ENCODE measurements around the gene ISG15.
"Not testable (repeated sequence)": the region's sequence is repeated elsewhere in the genome, so short reads cannot be mapped to it uniquely, and the experiment has no call there.

Gene ISG15

DNA sequence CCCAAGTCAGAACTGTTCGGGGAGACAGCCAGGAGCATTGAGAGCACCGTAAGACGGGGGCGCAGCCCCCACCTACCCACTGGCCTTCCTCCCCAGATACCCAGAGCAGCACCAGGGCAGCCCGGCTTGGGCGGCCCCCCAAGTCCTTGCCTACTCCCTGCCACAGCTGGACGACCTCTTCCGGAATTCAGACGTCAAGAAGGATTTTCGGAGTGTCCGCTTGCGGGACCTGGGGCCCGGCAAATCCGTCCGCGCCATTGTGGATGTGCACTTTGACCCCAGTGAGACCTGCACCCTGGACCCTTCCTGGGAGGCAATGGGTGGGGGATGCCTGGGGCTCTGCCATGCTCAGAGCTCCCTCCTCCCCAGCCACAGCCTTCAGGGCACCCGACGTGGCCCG lies 34.1 kb downstream of the ISG15 start:
- DNase-seq: no peak

DNA sequence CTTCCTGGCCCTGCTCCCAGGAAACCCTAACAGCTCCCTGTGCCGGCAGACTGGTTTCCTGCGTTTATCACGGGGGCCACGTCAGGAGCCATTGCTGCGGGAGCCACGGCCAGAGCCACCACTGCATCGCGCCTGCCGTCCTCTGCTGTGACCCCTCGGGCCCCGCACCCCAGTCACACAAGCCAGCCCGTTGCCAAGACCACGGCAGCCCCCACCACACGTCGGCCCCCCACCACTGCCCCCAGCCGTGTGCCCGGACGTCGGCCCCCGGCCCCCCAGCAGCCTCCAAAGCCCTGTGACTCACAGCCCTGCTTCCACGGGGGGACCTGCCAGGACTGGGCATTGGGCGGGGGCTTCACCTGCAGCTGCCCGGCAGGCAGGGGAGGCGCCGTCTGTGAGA lies 34.7 kb downstream of the ISG15 start:
- DNase-seq: no peak

DNA sequence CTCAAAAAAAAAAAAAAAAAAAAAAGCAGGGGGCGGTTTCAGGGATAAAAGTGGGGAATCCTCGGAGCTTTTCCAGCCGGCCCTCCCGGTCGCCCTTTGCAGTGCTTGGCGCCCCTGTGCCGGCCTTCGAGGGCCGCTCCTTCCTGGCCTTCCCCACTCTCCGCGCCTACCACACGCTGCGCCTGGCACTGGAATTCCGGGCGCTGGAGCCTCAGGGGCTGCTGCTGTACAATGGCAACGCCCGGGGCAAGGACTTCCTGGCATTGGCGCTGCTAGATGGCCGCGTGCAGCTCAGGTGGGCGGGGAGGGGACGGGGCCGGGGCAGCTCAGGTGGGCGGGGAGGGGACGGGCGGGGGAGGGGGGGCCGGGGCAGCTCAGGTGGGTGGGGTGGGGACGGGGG lies 35.5 kb downstream of the ISG15 start:
- no peak for DNase-seq

DNA sequence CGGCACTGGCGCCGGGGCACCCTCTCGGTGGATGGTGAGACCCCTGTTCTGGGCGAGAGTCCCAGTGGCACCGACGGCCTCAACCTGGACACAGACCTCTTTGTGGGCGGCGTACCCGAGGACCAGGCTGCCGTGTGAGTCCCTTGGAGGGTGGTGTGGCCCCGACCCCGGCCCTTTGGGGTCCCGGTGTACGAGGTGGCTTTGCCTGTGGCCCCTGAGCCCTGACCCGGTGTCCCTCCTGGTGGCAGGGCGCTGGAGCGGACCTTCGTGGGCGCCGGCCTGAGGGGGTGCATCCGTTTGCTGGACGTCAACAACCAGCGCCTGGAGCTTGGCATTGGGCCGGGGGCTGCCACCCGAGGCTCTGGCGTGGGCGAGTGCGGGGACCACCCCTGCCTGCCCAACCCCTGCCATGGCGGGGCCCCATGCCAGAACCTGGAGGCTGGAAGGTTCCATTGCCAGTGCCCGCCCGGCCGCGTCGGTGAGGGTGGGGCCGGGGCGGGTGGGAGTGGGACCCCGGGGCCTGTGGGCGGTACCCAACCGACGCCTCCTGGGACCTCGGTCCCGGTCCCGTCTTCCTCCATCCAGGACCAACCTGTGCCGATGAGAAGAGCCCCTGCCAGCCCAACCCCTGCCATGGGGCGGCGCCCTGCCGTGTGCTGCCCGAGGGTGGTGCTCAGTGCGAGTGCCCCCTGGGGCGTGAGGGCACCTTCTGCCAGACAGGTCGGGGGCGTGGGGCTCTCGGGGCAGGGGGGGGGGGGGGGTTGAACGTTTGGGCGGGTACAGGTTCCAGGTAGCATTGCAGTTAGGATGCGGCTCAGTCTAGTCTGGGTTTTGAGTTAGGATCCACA lies 36.2 kb downstream of the ISG15 start:
- no peak for DNase-seq

DNA sequence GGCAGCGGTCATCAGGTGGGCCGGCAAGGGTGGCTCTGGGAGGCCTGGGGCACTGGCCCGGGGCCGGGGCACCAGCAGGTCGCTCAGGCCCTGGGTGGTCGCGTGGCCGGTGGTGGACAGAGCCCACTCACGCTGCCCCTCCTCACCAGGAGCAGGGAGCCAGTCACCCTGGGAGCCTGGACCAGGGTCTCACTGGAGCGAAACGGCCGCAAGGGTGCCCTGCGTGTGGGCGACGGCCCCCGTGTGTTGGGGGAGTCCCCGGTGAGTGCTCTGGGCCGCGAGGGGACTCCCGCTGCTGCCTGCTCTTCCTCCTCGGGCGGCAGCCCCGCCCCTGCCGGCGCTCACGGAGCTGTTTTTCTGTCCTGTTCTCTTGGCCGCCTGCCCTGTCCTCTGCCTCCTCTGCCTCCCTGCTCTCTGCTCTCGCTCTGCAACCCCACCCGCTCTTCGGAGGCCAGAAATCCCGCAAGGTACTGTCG lies 37.3 kb downstream of the ISG15 start:
- no peak for DNase-seq

DNA sequence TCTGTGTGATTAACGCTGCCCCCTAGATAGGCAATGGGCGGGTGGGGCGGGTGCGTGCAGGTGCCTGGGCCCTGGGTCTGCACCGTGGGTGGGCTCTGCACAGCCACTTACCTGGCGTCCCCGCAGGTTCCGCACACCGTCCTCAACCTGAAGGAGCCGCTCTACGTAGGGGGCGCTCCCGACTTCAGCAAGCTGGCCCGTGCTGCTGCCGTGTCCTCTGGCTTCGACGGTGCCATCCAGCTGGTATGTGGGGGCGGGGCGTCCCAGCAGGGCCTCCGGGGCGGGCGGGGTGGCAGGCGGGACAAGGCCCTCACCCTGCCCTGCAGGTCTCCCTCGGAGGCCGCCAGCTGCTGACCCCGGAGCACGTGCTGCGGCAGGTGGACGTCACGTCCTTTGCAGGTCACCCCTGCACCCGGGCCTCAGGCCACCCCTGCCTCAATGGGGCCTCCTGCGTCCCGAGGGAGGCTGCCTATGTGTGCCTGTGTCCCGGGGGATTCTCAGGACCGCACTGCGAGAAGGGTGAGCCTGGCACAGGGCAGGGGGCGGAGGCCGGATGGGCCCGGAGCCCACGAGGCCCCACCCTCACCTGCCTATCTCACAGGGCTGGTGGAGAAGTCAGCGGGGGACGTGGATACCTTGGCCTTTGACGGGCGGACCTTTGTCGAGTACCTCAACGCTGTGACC lies 38.0 kb downstream of the ISG15 start:
- DNase-seq: no peak

DNA sequence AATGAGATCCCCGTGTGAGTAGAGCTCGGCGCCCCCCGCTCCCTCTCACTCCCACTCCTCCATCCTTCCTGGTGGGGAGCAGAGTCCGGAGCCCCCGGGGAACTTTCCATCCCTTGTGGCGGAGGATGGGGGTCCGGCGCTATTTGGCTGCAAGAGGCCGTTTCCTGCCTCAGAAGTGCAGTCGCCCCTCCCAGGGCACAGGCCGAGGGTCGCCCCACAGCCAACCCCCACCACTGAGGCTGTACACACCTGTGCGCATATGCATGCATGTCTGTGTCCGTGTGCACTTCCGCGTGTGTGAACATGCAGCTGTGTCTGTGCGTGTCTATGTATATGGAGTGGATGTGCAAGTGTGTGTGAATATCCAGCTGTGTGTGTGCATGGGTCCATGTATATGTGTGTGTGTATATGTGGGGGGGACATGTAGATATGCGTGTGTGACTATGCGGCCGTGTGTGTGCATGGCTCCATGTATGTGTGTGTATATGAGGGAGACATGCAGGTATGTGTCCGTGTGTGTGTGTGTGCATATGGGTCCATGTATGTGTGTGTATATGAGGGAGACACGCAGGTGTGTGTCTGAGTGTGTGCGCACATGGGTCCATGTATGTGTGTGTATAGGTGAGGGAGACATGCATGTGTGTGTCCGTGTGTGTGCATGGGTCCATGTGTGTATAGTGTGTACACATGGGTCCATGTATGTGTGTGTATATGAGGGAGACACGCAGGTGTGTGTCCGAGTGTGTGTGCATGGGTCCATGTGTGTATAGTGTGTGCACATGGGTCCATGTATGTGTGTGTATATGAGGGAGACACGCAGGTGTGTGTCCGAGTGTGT lies 38.9 kb downstream of the ISG15 start:
- DNase-seq: no peak

DNA sequence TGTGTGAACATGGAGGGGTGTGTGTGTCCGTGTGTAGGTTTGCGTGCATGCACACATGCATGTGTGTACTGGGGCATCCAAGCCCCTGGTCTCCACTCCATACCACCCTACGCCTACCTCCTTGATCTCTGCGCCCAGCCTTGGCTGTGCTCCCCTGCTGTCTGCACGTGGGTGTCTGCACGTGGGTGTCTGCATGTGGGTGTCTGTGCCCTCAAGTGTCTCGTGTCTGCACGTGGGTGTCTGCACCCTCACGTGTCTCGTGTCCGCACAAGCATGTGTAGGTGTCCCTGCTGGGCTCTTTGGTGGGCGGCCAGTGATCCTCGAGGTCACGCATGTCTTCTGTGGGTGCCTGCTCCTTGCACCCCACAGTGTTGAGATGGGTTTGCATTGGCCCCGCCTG lies 39.7 kb downstream of the ISG15 start:
- no peak for DNase-seq

DNA sequence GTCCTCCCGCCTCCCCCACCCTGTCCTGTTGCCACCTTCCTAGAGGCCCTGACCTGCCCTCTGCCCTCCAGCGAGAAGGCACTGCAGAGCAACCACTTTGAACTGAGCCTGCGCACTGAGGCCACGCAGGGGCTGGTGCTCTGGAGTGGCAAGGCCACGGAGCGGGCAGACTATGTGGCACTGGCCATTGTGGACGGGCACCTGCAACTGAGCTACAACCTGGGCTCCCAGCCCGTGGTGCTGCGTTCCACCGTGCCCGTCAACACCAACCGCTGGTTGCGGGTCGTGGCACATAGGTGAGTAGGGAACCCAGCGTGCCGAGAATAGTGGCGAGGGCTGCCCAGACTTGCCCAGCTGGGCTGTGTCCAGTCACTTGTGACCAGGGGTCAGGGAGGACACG lies 40.4 kb downstream of the ISG15 start:
- no peak for DNase-seq

DNA sequence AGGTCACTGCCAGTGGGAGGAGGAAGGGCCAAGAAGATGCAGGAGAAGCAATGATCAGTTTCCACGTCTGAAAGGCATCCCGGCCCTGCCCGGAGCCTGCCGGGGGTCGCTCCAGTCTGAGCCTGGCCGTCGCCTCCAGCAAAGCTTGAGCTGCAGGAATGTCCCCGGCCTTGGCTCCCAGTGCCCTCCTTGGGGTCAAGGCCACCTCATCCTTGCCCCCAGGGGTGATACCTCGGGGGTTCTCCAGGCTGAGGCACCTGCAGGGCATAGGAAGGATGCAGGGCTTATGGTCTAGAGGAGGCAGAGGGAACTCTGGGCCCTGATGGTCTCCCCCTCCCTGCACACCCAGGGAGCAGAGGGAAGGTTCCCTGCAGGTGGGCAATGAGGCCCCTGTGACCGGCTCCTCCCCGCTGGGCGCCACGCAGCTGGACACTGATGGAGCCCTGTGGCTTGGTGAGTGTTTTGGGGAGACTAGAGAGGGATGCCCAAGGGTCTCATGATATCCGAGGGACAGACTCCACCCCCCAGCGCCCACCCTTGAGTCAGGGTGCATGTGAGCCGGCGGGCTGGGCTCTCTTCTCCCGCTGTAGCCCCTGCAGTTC lies 40.9 kb downstream of the ISG15 start:
- no peak for DNase-seq

DNA sequence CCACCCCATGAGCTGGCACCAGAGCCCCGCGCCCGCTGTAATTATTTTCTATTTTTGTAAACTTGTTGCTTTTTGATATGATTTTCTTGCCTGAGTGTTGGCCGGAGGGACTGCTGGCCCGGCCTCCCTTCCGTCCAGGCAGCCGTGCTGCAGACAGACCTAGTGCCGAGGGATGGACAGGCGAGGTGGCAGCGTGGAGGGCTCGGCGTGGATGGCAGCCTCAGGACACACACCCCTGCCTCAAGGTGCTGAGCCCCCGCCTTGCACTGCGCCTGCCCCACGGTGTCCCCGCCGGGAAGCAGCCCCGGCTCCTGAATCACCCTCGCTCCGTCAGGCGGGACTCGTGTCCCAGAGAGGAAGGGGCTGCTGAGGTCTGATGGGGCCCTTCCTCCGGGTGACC lies 41.7 kb downstream of the ISG15 start:
- no peak for DNase-seq

DNA sequence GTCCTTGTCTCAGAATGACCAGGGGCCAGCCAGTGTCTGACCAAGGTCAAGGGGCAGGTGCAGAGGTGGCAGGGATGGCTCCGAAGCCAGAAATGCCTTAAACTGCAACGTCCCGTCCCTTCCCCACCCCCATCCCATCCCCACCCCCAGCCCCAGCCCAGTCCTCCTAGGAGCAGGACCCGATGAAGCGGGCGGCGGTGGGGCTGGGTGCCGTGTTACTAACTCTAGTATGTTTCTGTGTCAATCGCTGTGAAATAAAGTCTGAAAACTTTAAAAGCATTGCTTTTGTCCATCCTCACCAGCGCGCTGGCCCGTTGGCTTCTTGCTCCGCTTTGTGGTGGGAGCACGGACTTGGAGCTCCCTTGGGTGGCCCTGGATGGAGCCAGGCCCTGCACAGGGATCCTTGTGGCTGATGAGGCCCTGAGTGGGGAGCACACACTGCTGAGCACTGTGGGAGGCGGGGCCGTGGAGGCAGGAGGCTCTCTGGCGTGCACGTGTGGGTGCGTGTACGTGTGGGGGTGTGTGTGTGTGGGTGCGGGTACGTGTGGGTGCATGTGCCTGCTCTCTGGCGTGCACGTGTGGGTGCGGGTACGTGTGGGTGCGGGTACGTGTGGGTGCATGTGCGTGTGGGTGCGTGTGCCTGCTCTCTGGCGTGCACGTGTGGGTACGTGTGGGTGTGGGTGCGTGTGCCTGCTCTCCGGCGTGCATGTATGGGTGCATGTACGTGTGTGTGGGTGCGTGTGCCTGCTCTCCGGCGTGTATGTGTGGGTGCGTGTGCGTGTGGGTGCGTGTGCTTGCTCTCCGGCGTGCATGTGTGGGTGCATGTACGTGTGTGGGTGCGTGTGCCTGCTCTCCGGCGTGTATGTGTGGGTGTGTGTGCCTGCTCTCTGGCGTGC lies 42.8 kb downstream of the ISG15 start:
- DNase-seq: no peak

DNA sequence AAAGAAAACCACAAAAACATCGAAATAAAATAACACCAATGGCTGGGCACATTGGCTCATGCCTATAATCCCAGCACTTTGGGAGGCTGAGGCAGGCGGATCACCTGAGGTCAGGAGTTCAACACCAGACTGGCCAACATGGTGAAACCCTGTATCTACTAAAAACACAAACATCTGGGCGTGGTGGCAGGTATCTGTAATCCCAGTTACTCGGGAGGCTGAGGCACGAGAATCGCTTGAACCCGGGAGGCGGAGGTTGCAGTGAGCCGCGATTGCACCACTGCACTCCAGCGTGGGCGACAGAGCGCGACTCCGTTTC lies 44.4 kb downstream of the ISG15 start:
- not testable (repeated sequence) for DNase-seq

DNA sequence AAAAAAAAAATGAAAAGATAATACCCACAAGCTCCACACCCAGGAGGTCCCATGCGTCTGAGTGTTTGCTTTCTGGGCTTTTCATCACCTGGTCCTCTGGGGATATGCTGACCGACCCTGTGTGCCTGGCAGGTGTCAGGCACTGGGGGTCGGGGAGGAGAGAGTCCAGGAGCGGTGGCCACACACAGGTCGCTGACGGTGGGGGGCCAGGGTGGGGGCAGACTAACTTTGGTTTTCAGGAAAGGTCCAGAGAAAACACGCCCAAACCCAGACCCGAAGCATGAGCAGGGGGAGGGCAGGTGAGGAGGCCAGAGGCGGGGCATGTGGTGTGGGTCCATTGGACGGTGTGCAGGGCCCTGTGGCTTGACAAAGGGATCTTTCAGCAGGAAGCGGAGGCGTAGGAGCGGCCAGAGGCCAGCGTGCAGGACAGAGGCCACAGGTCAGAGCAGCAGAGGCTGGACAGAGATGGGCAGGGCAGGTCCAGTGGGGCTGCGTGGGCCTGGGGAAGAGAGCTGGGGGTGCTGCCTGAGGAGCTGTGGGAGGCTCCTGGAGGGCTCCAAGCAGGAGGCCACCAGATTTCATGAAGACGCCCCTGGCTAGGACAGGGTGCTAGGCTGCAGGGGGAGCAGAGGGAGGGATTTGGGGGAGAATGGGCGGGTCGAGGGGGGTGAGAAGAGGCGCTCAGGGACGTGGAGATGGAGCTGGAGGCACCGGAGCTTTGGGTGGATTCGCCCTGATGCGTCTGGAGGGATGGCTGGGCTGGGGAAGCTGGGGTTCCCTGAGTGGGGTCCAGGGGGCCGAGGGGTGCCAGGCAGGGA lies 45.0 kb downstream of the ISG15 start:
- DNase-seq: no peak

DNA sequence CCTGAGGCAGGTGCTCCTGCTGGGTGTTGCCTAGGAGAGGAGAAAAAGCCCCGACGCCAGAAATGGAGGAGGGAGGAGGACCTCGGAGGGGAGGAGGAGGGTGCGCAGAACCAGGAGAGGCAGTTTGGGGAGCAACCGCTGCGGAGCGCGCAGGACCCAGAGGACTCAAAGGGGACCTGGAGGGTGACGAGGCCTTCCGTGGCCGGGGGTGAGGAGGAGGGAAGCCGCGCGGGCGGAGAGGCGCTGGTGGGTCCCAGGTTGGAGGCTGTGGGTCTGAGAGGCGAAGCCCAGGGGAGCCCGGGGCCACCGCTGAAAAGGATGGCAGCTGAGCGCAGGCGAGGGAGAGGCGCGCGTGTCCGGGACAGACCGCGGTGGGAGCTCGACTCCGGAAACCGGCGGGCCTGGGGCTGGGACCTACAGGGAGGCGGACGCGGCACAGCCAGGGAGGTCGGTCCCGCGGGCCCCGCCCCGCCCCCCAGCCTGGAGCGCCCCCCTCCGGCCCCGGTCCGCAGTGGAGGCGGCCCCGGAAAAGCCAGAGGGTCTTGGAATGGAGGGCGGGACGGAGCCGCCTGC lies 45.7 kb downstream of the ISG15 start:
- peak; percentile 48 for DNase-seq

DNA sequence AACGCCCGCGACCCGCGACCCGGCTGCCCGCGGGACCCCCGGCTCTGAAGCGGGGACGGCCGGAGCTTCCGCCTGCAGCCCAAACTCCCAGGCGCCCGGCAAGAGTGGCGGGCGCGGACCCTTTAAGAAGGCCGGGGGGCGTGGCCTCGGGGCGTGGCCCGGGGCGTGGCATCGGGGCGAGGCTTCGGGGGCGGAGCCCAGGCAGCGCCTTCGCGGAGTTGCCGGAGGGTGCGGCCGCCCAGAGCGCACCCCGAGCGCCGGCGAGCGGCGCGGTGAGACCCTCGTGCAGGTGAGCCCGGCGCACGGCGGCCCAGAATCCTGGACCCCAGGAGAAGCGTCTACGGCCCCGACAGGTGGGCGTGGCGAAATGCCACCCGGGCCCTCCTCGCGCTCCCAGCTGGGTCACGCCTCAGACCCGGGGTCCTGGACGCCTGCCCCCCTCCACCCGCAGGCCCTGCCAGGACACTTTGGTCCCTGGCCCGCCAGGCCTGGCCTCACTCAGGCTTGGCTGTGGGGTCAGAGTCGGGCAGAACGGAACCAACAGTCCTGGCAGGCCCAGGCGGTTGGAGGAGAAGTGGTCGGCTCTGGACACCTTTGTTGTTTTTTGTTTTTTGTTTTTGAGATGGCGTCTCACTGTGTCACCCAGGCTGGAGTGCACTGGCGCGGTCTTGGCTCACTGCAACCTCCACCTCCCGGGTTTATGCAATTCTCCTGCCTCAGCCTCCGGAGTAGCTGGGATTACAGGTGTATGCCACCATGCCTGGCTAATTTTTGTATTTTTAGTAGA lies 46.4 kb downstream of the ISG15 start:
- peak; percentile 97 for DNase-seq

DNA sequence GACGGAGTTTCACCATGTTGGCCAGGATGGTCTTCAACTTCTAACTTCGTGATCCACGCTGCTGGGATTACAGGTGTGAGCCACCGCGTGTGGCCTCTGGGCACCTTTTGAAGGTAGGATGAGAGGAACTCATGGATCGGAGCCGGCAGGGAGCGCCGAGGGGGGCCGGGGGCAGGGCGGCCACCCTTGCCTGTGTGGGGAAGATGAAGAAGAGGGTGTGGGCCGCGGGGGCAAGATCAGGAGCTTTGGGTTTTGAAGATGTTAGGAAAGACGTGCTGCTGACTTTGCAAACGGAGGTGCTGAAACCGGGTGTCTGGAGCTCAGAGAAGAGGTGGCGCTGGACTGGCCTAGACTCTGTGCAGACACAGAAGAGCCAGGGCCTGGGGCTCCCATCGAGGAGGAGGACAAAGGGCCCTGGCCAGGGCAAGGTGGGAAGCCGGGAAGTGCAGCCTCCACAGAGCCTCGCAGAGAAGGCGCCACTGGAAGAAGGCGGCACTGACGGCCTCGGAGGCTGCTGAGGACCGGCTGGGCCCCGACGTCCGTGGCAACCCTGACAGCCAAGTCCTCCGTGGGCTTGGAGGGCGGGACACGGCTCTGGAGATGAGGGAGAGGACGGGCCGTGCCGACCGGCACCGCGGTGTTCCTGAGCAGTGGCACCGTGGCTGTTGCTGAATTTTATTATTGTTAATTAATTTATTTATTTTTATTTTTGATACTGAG lies 47.1 kb downstream of the ISG15 start:
- no peak for DNase-seq

DNA sequence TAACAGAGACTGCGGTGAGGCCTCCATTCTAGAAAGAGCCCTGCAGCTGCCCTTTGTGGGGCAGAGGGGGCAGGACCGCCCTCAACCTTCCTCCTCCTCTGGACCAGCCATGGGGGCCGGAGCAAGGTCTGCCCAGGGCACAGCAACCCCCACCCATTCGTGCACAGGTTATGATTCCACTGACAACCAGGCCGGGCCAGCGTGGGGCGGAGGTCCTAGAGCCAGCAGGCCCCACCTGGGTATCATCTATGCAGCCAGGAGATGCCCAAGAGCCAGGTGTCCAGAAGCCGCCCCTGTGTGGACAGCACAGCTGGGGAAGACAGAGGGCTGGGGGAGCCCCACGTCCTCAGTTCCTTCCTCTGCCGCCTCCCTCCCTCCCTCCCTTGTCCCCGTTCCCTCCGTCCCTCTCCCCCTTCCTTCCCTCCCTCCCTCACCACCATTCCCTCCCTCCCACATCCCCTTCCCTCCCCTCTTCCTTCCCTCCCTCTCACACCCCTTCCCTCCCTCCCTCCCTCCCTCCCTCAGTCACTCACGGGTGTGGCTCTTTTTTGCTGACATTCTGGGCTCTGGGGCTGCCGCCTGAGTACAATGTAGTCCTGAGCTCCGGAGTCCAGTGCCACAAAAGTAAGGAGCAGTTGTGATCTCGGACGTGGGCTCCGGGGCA lies 48.5 kb downstream of the ISG15 start:
- DNase-seq: no peak

All from activated CD8-positive, alpha-beta memory T cell treated with anti-CD3 and anti-CD28 coated beads, Interleukin-2, amount 50 U/mL, for 4 hours (primary cell).